Stomach smooth muscle (tissue), 2 donors: ENCODE measurements around the gene IQGAP3.

Source experiments
- H3K27ac ChIP-seq: one replicate; pipeline ENCODE4 v1.7.0; 2013; ENCODE audit warnings: mild to moderate bottlenecking, low read length, inconsistent platforms
- H3K27me3 ChIP-seq, 2 donors: one replicate each; pipeline ENCODE4 v1.7.0; 2013; ENCODE audit warnings: low read length in 2 of 2; ENCODE audit not compliant: insufficient read depth in 2 of 2, control insufficient read depth in 1 of 2
- H3K36me3 ChIP-seq, 2 donors: one replicate each; pipeline ENCODE4 v1.7.0; 2013; ENCODE audit warnings: low read length in 2 of 2; ENCODE audit not compliant: control insufficient read depth in 2 of 2, insufficient read depth in 2 of 2
- H3K4me1 ChIP-seq: one replicate; pipeline ENCODE4 v1.7.0; 2013; ENCODE audit warnings: low read length; ENCODE audit not compliant: control insufficient read depth, insufficient read depth
- H3K4me3 ChIP-seq, 2 donors: one replicate each; pipeline ENCODE4 v1.7.0; 2013; ENCODE audit warnings: low read length in 2 of 2
- H3K9ac ChIP-seq, 2 donors: one replicate each; pipeline ENCODE4 v1.7.0; 2013; ENCODE audit warnings: low read length in 2 of 2, mild to moderate bottlenecking in 1 of 2
- H3K9me3 ChIP-seq, 2 donors: one replicate each; pipeline ENCODE4 v1.7.0; 2013; ENCODE audit warnings: low read length in 2 of 2; ENCODE audit not compliant: control insufficient read depth in 2 of 2
- donor health status: healthy.
- donor health status: Pancreatic carcinoma.

IQGAP3 gene

GRCh38 chr1:156479093-156480015, 93.0 kb downstream of the IQGAP3 start:
- Histone ChIP-seq H3K27ac (peak overlapping the region; percentile 58), H3K4me3 (no peak overlapping the region), H3K36me3 (peaks cover 67 to 84% of the 10 kb centered on the region in 2 donors), H3K9ac (peak overlapping the region in 1 of 2 donors; percentile 21), H3K4me1 (peaks cover 88% of the 10 kb centered on the region), H3K9me3 (no peaks in the 10 kb centered on the region), H3K27me3 (no peaks in the 10 kb centered on the region)

- no peaks in the 10 kb centered on the region for H3K9me3 ChIP-seq
- H3K4me1 ChIP-seq = peaks cover 77% of the 10 kb centered on the region
- H3K4me3 ChIP-seq = no peak overlapping the region
- no peaks in the 10 kb centered on the region for H3K27me3 ChIP-seq
- H3K9ac ChIP-seq = peak overlapping the region in 1 of 2 donors; percentile 0
- peak overlapping the region; percentile 97 for H3K27ac ChIP-seq
- peaks cover 78 to 92% of the 10 kb centered on the region in 2 donors for H3K36me3 ChIP-seq
Measured at GRCh38 chr1:156478250-156478627, 94.1 kb downstream of the IQGAP3 start.

DNA sequence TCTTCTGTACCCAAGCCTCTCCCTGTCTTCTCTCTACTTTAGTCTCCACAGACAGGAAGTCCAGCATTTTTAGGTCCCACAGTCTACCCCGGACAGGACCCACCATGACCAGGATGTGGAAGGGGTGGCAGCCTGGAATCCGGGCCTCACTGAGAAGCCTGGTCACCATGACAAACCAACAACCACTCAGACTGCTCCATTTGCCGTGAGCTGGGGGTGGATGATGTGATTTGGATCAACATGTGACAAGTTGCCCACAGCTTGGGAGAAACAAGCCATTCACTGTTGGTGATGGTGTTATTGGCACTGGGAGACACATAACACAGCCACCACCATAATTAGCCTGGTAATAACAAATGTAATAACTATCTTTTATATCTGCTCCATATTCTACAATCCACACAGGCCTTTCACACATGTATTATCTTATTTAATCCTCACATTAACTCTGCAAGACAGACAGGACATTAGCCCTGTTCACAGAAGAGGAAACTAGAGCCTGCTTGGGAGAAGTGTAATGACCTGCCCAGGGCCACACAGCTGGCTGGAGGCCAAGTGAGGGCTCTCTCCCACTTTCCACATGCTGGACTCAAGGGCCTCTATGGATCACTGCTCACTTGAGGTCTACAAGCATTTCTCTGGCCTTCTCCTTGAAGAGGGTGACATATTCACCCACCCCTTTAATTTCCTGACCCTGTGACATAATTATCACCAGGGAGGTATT, 94.7 kb downstream of the IQGAP3 start:
- Histone ChIP-seq H3K36me3 (peaks cover 80 to 90% of the 10 kb centered on the region in 2 donors), H3K9ac (peak overlapping the region; percentile 0 to 68), H3K4me1 (peaks cover 75% of the 10 kb centered on the region), H3K27ac (peak overlapping the region; percentile 97), H3K4me3 (peak overlapping the region in 1 of 2 donors; percentile 15), H3K27me3 (no peaks in the 10 kb centered on the region), H3K9me3 (no peaks in the 10 kb centered on the region)

DNA sequence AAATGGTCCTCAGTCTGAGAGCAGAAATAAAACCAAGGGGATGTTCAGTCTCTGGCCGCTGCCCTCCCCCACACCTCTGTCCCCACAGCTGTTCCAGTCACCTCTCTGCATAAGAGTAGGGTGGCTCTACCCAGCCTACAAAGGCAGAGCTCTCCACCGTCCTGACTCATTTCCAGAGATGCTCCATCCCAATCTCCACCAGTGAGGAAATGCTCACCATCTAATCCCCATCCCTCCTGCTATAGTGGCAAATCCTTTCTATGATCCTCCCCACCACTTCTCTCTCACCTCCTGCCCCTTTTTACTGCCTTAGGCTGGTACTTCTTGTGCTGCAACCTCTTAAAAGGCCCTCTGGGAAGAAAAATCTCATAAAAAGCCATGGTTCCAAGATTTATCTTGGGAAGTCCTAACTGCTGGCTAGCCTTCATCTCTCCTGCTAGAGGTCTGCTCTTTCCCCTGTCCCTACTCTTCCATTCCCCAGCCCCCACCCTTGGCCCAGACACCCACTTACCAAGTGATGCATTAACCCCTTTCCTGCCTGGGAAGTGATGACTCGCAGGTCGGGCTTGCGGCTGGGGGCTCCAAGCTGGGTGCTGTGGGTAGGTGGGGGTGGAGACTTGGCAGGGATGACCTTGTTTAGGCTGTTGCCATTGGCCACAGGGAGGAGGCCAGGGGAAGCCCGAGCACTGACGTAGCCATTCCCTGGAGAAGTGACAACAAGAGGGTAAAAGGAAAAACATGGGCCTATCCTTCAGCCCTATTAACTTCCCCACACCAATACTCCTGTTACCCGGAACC, 95.7 kb downstream of the IQGAP3 start:
- Histone ChIP-seq H3K4me1 (peaks cover 69% of the 10 kb centered on the region), H3K27ac (peak overlapping the region; percentile 97)

GRCh38 chr1:156475568-156476500, 96.5 kb downstream of the IQGAP3 start:
- Histone ChIP-seq H3K4me3 (peak overlapping the region; percentile 34 to 52), H3K36me3 (peaks cover 75 to 82% of the 10 kb centered on the region in 2 donors), H3K9me3 (no peaks in the 10 kb centered on the region), H3K27me3 (no peaks in the 10 kb centered on the region), H3K4me1 (peaks cover 65% of the 10 kb centered on the region), H3K27ac (peak overlapping the region; percentile 97), H3K9ac (peak overlapping the region; percentile 67 to 80)

More for the DNA sequence above, 95.7 kb downstream of the IQGAP3 start:
- Histone ChIP-seq H3K4me3 (peak overlapping the region in 1 of 2 donors; percentile 52), H3K36me3 (peaks cover 77 to 86% of the 10 kb centered on the region in 2 donors), H3K27me3 (no peaks in the 10 kb centered on the region), H3K9ac (peak overlapping the region; percentile 67 to 80), H3K9me3 (no peaks in the 10 kb centered on the region)
